Right lobe of liver (tissue), 6 donors: ENCODE results near the gene DIPK2B. TPM values are rescaled to one million over a fixed set of nuclear protein-coding genes. Genes with fewer than 3 reads are reported as not detected.

Experiments
- ATAC-seq, 4 donors: fragments of 200-7000 bp; cut with Tn5 transposase; one replicate each; pipeline ENCODE4 v1.9.1; 2020; ENCODE audit warnings: mild to moderate bottlenecking in 4 of 4, moderate library complexity in 4 of 4
- DNase-seq, 3 donors: peaks; one replicate each; pipeline ENCODE4 v3.0.0-alpha.2; 2020
- H3K27ac ChIP-seq, 3 donors: fragments of 200-600 bp; one replicate each; pipeline ENCODE4 v1.8.0; 2022
- H3K27me3 ChIP-seq, 2 donors: fragments of 200-600 bp; one replicate each; pipeline ENCODE4 v1.8.0; 2022
- H3K36me3 ChIP-seq, 4 donors: fragments of 200-600 bp; sonication (generic) in 1 of 4; one replicate each; pipeline versions ENCODE4 v1.5.1 to v1.8.0; 2017 to 2022; ENCODE audit warnings: control low read depth in 1 of 4
- H3K4me1 ChIP-seq, 4 donors: fragments of 200-600 bp; sonication (generic) in 1 of 4; one replicate each; pipeline versions ENCODE4 v1.5.1 to v1.8.0; 2017 to 2022; ENCODE audit warnings: control low read depth in 1 of 4
- H3K4me3 ChIP-seq, 3 donors: fragments of 200-600 bp; one replicate each; pipeline ENCODE4 v1.8.0; 2022
- H3K9me3 ChIP-seq, 4 donors: fragments of 200-600 bp; sonication (generic) in 1 of 4; one replicate each; pipeline versions ENCODE4 v1.5.1 to v1.8.0; 2017 to 2022; ENCODE audit warnings: control low read depth in 1 of 4
- CTCF ChIP-seq, 4 donors: fragments of 200-600 bp in 3 of 4; fragments of 450-650 bp in 1 of 4; IDR thresholded peaks; one replicate each; pipeline versions ENCODE4 v1.5.1 to v1.8.0; 2016 to 2022; ENCODE audit warnings: antibody characterized with exemption in 4 of 4, mild to moderate bottlenecking in 2 of 4
- POLR2A ChIP-seq: fragments of 450-650 bp; IDR thresholded peaks from one replicate; pipeline ENCODE4 v1.6.1; 2017; ENCODE audit warnings: antibody characterized with exemption, mild to moderate bottlenecking
- WGBS: methylation state at CpG from one replicate; pipeline ENCODE4 v1.1.6; 2018; ENCODE audit warnings: low coverage, low lambda C conversion rate; ENCODE audit not compliant: insufficient coverage; ENCODE audit errors: missing lambda C conversion rate; 5-methylcytosine and 5-hydroxymethylcytosine counted together
- intact Hi-C, 2 donors: fragments of 100-400 bp; cut with DNase I; formaldehyde crosslinking; loops; one replicate each; pipeline versions ENCODE4 v1.11.2 to v1.14.1; 2022
- total RNA-seq, 6 experiments: library from RNA; depleted of rRNA in 2 of 6; stranded (reverse); fragments of >200 nt in 2 of 6; fragmentation: NEBNext Ultra II Directional in 3 of 6; extraction: Animal tissue kit (Norgen Biotek cat#: 25700) in 3 of 6; gene quantifications; one replicate each; pipeline versions ENCODE4 v1.1.0 to v1.2.4, GENCODE V29; 2016 to 2023
- donor health status: DM: no; HTN: yes; CAD: no.
- donor health status: DM: no; HTN: no; CAD: no.
- donor health status: DM: no; HTN: no; CAD: no.
- donor health status: DM: no; HTN: yes; CAD: no.
- donor health status: DM: no; HTN: yes; CAD: no.

The DIPK2B gene
- total RNA-seq, 6 experiments from 2014 or later = 0.15 to 1.6 (median 0.93) TPM

- ATAC-seq = no peak
- TF ChIP-seq CTCF (IDR thresholded peaks at IDR 0.05) (no peak), POLR2A (no peak)
- H3K9me3 ChIP-seq = no peaks in the 10 kb centered on the region
- WGBS = 31% methylated on average over 2 of the region's 2 CpGs
- intact Hi-C loops = no loop called here
- H3K4me1 ChIP-seq = no peaks in the 10 kb centered on the region
- DNase-seq = no peak
- no peak overlapping the region for H3K27ac ChIP-seq
- H3K27me3 ChIP-seq = no peaks in the 10 kb centered on the region
- no peak overlapping the region for H3K4me3 ChIP-seq
- no peaks in the 10 kb centered on the region for H3K36me3 ChIP-seq
Observed at GRCh38 chrX:45166781-45167180, 33.9 kb downstream of the DIPK2B start.

- no peak for TF ChIP-seq CTCF (IDR thresholded peaks at IDR 0.05)
- TF ChIP-seq POLR2A = no peak
- H3K36me3 ChIP-seq = no peaks in the 10 kb centered on the region
- no peak overlapping the region for H3K4me3 ChIP-seq
- intact Hi-C loops = no loop called here
- H3K27me3 ChIP-seq = no peaks in the 10 kb centered on the region
- DNase-seq (no peak), ATAC-seq (no peak)
- no peaks in the 10 kb centered on the region for H3K9me3 ChIP-seq
- no peak overlapping the region for H3K27ac ChIP-seq
- 52% methylated on average over 4 of the region's 6 CpGs for WGBS
- no peaks in the 10 kb centered on the region for H3K4me1 ChIP-seq
Observed at GRCh38 chrX:45165726-45166125, 35.0 kb downstream of the DIPK2B start.

GRCh38 chrX:45164995-45165394 lies 35.7 kb downstream of the DIPK2B start:
- intact Hi-C loops = no loop called here
- TF ChIP-seq POLR2A (no peak), CTCF (IDR thresholded peaks at IDR 0.05) (no peak)
- 17% methylated on average over 1 of the region's 1 CpG for WGBS

GRCh38 chrX:45164021-45164621 lies 36.6 kb downstream of the DIPK2B start:
- Histone ChIP-seq H3K9me3 (no peaks in the 10 kb centered on the region), H3K4me1 (no peaks in the 10 kb centered on the region), H3K36me3 (no peaks in the 10 kb centered on the region), H3K4me3 (no peak overlapping the region), H3K27ac (no peak overlapping the region), H3K27me3 (no peaks in the 10 kb centered on the region)
- 29% methylated on average over 1 of the region's 1 CpG for WGBS
- TF ChIP-seq CTCF (IDR thresholded peaks at IDR 0.05) = no peak
- TF ChIP-seq POLR2A = no peak
- intact Hi-C loops = no loop called here
- peak in 3 of 4 donors; percentile 23 to 59 (median 54) for ATAC-seq
- DNase-seq = peak in 2 of 3 donors; percentile 37 to 52

More at GRCh38 chrX:45164995-45165394, 35.7 kb downstream of the DIPK2B start:
- Histone ChIP-seq H3K27ac (no peak overlapping the region), H3K9me3 (no peaks in the 10 kb centered on the region), H3K27me3 (no peaks in the 10 kb centered on the region), H3K4me1 (no peaks in the 10 kb centered on the region), H3K4me3 (no peak overlapping the region), H3K36me3 (no peaks in the 10 kb centered on the region)
- ATAC-seq = no peak
- DNase-seq = no peak

- H3K27me3 ChIP-seq = no peaks in the 10 kb centered on the region
- H3K9me3 ChIP-seq = no peaks in the 10 kb centered on the region
- intact Hi-C loops = no loop called here
- no peak overlapping the region for H3K27ac ChIP-seq
- 86% methylated on average over 19 of the region's 22 CpGs for WGBS
- ATAC-seq = peak in 1 of 4 donors; percentile 12
- no peaks in the 10 kb centered on the region for H3K36me3 ChIP-seq
- no peak for TF ChIP-seq CTCF (IDR thresholded peaks at IDR 0.05)
- TF ChIP-seq POLR2A = no peak
- no peak overlapping the region for H3K4me3 ChIP-seq
- no peaks in the 10 kb centered on the region for H3K4me1 ChIP-seq
- no peak for DNase-seq
Observed at GRCh38 chrX:45157647-45158046, 43.0 kb downstream of the DIPK2B start.
